IMR-90 (cell line): ENCODE data around the gene AFG3L2. TPM values are rescaled to one million over a fixed set of nuclear protein-coding genes. Genes with fewer than 3 reads are reported as not detected.

Experiments used
- ATAC-seq: fragments of 200-7000 bp; cut with Tn5 transposase; 2 replicates; pipeline ENCODE4 v1.9.1; 2020; ENCODE audit warnings: low read depth, mild to moderate bottlenecking, moderate library complexity
- BruUV-seq: library from RNA; stranded (reverse); fragments of 400-500 nt; replicated peaks from 2 replicates; lab custom pipeline; 2021; lab: Mats Ljungman, UMichigan
- CTCF ChIA-PET: fragments of 300-600 bp; formaldehyde crosslinking; extraction: SDS; loops from one replicate; lab custom pipeline; 2021; ENCODE audit warnings: antibody characterized with exemption; lab: Yijun Ruan, JAX
- POLR2A ChIA-PET: fragments of 300-600 bp; sonication (Branson Sonifier 250); formaldehyde crosslinking; loops from one replicate; lab custom pipeline; 2022; ENCODE audit warnings: antibody characterized with exemption; ENCODE audit not compliant: unreplicated experiment; lab: Charles Lee
- DNase-seq: peaks from one replicate; pipeline ENCODE4 v3.0.0; 2013
- H2AFZ ChIP-seq: replicated peaks from 2 replicates; pipeline ENCODE3; 2013; ENCODE audit warnings: low read length, mild to moderate bottlenecking; ENCODE audit not compliant: poor library complexity
- H2AK5ac ChIP-seq: 2 replicates; pipeline ENCODE4 v1.6.1; 2013; ENCODE audit warnings: low read depth, low read length, inconsistent platforms
- H2AK9ac ChIP-seq: replicated peaks from 2 replicates; pipeline ENCODE3; 2013; ENCODE audit warnings: mild to moderate bottlenecking, low read depth, low read length, moderate library complexity; ENCODE audit not compliant: poor library complexity
- H2BK120ac ChIP-seq: 2 replicates; pipeline ENCODE4 v1.6.1; 2013; ENCODE audit warnings: low read depth, low read length, inconsistent platforms
- H2BK15ac ChIP-seq: 3 replicates; pipeline ENCODE4 v1.6.1; 2013; ENCODE audit warnings: low read depth, low read length, inconsistent platforms
- H2BK20ac ChIP-seq: 2 replicates; pipeline ENCODE4 v1.6.1; 2013; ENCODE audit warnings: low read depth, mild to moderate bottlenecking, inconsistent platforms, low read length, moderate library complexity
- H2BK5ac ChIP-seq: 2 replicates; pipeline ENCODE4 v1.6.1; 2013; ENCODE audit warnings: mild to moderate bottlenecking, low read depth, low read length, inconsistent platforms; ENCODE audit not compliant: poor library complexity, severe bottlenecking
- H3K14ac ChIP-seq: replicated peaks from 2 replicates; pipeline ENCODE4 v1.6.1; 2013; ENCODE audit warnings: low read depth, low read length, inconsistent platforms
- H3K18ac ChIP-seq: 2 replicates; pipeline ENCODE4 v1.6.1; 2013; ENCODE audit warnings: low read depth, low read length, control low read depth
- H3K23ac ChIP-seq: 2 replicates; pipeline ENCODE4 v1.6.1; 2013; ENCODE audit warnings: low read depth, low read length, inconsistent platforms
- H3K27ac ChIP-seq: 2 replicates; pipeline ENCODE4 v1.5.1; 2013; ENCODE audit warnings: mild to moderate bottlenecking, control low read depth, low read length; ENCODE audit not compliant: insufficient read depth
- H3K27me3 ChIP-seq: 2 replicates; pipeline ENCODE4 v1.6.1; 2013; ENCODE audit warnings: low read length; ENCODE audit not compliant: control insufficient read depth, insufficient read depth
- H3K36me3 ChIP-seq: 2 replicates; pipeline ENCODE4 v1.6.1; 2013; ENCODE audit warnings: low read length, mixed read lengths; ENCODE audit not compliant: control insufficient read depth, insufficient read depth
- H3K4ac ChIP-seq: 2 replicates; pipeline ENCODE4 v1.6.1; 2013; ENCODE audit warnings: low read depth, low read length, inconsistent platforms
- H3K4me1 ChIP-seq: 2 replicates; pipeline ENCODE4 v1.6.1; 2013; ENCODE audit warnings: low read length, mixed read lengths; ENCODE audit not compliant: control insufficient read depth, insufficient read depth
- H3K4me2 ChIP-seq: 2 replicates; pipeline ENCODE4 v1.6.1; 2013; ENCODE audit warnings: low read depth, mild to moderate bottlenecking, control low read depth, low read length, moderate library complexity
- H3K4me3 ChIP-seq: 2 replicates; pipeline ENCODE4 v1.5.1; 2013; ENCODE audit warnings: low read depth, mild to moderate bottlenecking, control low read depth, low read length, moderate library complexity; ENCODE audit not compliant: insufficient read depth
- H3K56ac ChIP-seq: 2 replicates; pipeline ENCODE4 v1.6.1; 2013; ENCODE audit warnings: low read length, inconsistent platforms; ENCODE audit not compliant: insufficient read depth; ENCODE audit errors: extremely low read depth
- H3K79me1 ChIP-seq, 2 experiments: 2 replicates each; pipeline ENCODE4 v1.6.1; 2013; ENCODE audit warnings: low read length in 2 of 2, inconsistent platforms in 1 of 2, low read depth in 1 of 2
- H3K9ac ChIP-seq: 2 replicates; pipeline ENCODE4 v1.6.1; 2013; ENCODE audit warnings: low read depth, low read length, control low read depth
- H3K9me1 ChIP-seq: 2 replicates; pipeline ENCODE4 v1.6.1; 2013; ENCODE audit warnings: low read length, inconsistent platforms; ENCODE audit not compliant: insufficient read depth
- H3K9me3 ChIP-seq: 2 replicates; pipeline ENCODE4 v1.6.1; 2013; ENCODE audit warnings: low read length; ENCODE audit not compliant: control insufficient read depth, insufficient read depth
- H4K20me1 ChIP-seq: 2 replicates; pipeline ENCODE4 v1.6.1; 2013; ENCODE audit warnings: low read length, inconsistent platforms; ENCODE audit not compliant: insufficient read depth
- H4K5ac ChIP-seq: 2 replicates; pipeline ENCODE4 v1.6.1; 2013; ENCODE audit warnings: mild to moderate bottlenecking, low read depth, low read length, control low read depth
- H4K8ac ChIP-seq, 2 experiments: 2 replicates each; pipeline ENCODE4 v1.6.1; 2013; ENCODE audit warnings: low read depth in 2 of 2, low read length in 2 of 2, control low read depth in 1 of 2, inconsistent platforms in 1 of 2
- H4K91ac ChIP-seq: 2 replicates; pipeline ENCODE4 v1.6.1; 2013; ENCODE audit warnings: low read depth, low read length, inconsistent platforms; ENCODE audit not compliant: insufficient read depth
- BHLHE40 ChIP-seq: fragments of 150-350 bp; IDR thresholded peaks from 2 replicates; pipeline ENCODE4 v1.6.1; 2016; ENCODE audit warnings: mild to moderate bottlenecking, low read depth, low read length
- CEBPB ChIP-seq: IDR thresholded peaks from 2 replicates; pipeline ENCODE4 v1.6.1; 2012; ENCODE audit warnings: low read depth, low read length, improper control_type of control experiment
- CHD1 ChIP-seq: IDR thresholded peaks from 2 replicates; pipeline ENCODE4 v1.6.1; 2012; ENCODE audit warnings: low read depth, low read length, improper control_type of control experiment
- MAFK ChIP-seq: IDR thresholded peaks from 2 replicates; pipeline ENCODE4 v1.6.1; 2012; ENCODE audit warnings: low read depth, low read length, improper control_type of control experiment
- MAZ ChIP-seq: IDR thresholded peaks from 2 replicates; pipeline ENCODE4 v1.6.1; 2012; ENCODE audit warnings: low read depth, mild to moderate bottlenecking, low read length, improper control_type of control experiment, moderate library complexity, borderline replicate concordance
- MXI1 ChIP-seq: IDR thresholded peaks from 2 replicates; pipeline ENCODE4 v1.6.1; 2012; ENCODE audit warnings: low read depth, mild to moderate bottlenecking, low read length, moderate library complexity, borderline replicate concordance
- NFE2L2 ChIP-seq: fragments of 150-350 bp; IDR thresholded peaks from 2 replicates; pipeline ENCODE4 v1.6.1; 2016; ENCODE audit warnings: low read depth, mild to moderate bottlenecking, low read length
- RFX5 ChIP-seq: IDR thresholded peaks from 2 replicates; pipeline ENCODE4 v1.8.0; 2012; ENCODE audit warnings: low read depth, mild to moderate bottlenecking, low read length, moderate library complexity
- WGBS, 2 experiments: methylation state at CpG; one replicate each; pipeline versions ENCODE4 v1.1.5 to v1.1.7; 2013; ENCODE audit warnings: missing lambda C conversion rate in 2 of 2; ENCODE audit not compliant: insufficient read length in 1 of 2; ENCODE audit errors: extremely low coverage in 2 of 2; 5-methylcytosine and 5-hydroxymethylcytosine counted together
- dilution Hi-C: fragments of 300-500 bp; cut with HindIII; formaldehyde crosslinking; loops from one replicate; pipeline ENCODE4 v1.14.3; 2018; ENCODE audit warnings: low sequenced_read_pairs; ENCODE audit not compliant: unreplicated experiment
- in situ Hi-C: fragments of 300-500 bp; cut with MboI; formaldehyde crosslinking; loops from 3 replicates; pipeline ENCODE4 v1.14.3; 2019; ENCODE audit warnings: low sequenced_read_pairs, inconsistent platforms, mixed read lengths
- intact Hi-C: fragments of 100-400 bp; cut with micrococcal nuclease; formaldehyde crosslinking; loops from 2 replicates; pipeline ENCODE4 v1.10.0; 2022
- polyA plus RNA-seq, 3 experiments: library from polyadenylated mRNA; depleted of rRNA; stranded (reverse); fragments of >200 nt; gene quantifications; 2 replicates each; pipeline ENCODE4 v1.2.3, GENCODE V29; 2012; ENCODE audit warnings: low replicate concordance in 1 of 3
- total RNA-seq: library from RNA; depleted of rRNA; stranded (reverse); fragments of >200 nt; gene quantifications from 2 replicates; pipeline ENCODE4 v1.2.3, GENCODE V29; 2012
- TF ChIP-seq, protein P1 (sequence below): fragments of 150-350 bp; IDR thresholded peaks from 2 replicates; pipeline ENCODE4 v1.6.1; 2016; ENCODE audit warnings: low read depth, mild to moderate bottlenecking, low read length, moderate library complexity, borderline replicate concordance
- TF ChIP-seq, protein P2 (sequence below): fragments of 150-350 bp; IDR thresholded peaks from 2 replicates; pipeline ENCODE4 v1.6.1; 2017; ENCODE audit warnings: mild to moderate bottlenecking, antibody characterized with exemption, low read length, low read depth

The AFG3L2 gene
- total and polyA plus RNA-seq, 2 of the 4 experiments (the other 2 are of a cell fraction) = 26.9 to 37.6 TPM

DNA sequence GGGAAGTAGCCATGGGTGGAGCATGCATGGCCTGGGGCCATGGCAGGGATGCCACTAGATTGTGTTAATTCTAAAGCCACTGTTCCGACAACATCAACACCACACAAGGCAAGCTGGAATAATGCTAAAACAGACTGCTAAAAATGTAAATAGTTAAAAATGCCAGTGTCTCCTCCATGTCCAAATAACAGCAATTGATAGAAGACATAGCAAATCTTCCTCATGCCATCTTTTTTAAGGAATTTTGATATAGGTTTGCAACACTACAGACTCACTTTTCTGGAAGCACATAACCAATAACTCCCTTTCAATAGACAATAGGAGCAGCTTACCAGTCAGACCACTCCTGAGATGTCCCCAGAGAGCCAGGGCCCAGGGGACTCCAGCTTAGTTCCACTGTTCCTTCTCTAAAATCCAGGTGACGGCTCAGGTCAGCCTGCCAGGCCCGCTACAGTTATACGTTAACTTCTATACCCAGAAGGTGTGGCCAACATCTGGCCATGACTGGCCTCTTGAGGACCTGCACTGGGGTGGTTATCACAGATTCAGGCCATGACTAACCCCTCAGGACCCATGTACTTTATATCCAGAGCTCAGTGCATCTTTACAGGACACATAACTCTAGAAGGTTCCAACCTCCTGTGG, 48.7 kb downstream of the AFG3L2 start:
- H2BK20ac ChIP-seq = no peak overlapping the region
- no TSS peak for BruUV-seq

More for the DNA sequence above, 48.7 kb downstream of the AFG3L2 start:
- peaks cover 66% of the 10 kb centered on the region for H4K20me1 ChIP-seq
- no peak overlapping the region for H3K4ac ChIP-seq
- H3K27ac ChIP-seq = no peak overlapping the region
- POLR2A ChIA-PET = no interaction called here
- no peak overlapping the region for H3K56ac ChIP-seq
- no peak overlapping the region for H3K18ac ChIP-seq
- no peak overlapping the region for H3K4me3 ChIP-seq
- H2AK9ac ChIP-seq = no peak overlapping the region
- no peak overlapping the region for H3K23ac ChIP-seq
- no peak overlapping the region for H3K9ac ChIP-seq
- no peak overlapping the region for H2BK5ac ChIP-seq
- peaks cover 48% of the 10 kb centered on the region for H3K36me3 ChIP-seq
- WGBS, 2 experiments = 100% methylated on average over 1 of the region's 4 CpGs; no CpG with 5 or more reads in 1 of the 2 experiments
- peaks cover 26% of the 10 kb centered on the region for H3K9me1 ChIP-seq
- no peak overlapping the region for H4K5ac ChIP-seq
- peaks cover 23 to 45% of the 10 kb centered on the region in 2 experiments for H3K79me1 ChIP-seq
- no peaks in the 10 kb centered on the region for H3K27me3 ChIP-seq
- DNase-seq (no peak), ATAC-seq (no peak)
- no peaks in the 10 kb centered on the region for H3K4me1 ChIP-seq
- H2AK5ac ChIP-seq = no peak overlapping the region
- no peak overlapping the region for H2BK15ac ChIP-seq
- no peak overlapping the region for H2BK120ac ChIP-seq
- no peak overlapping the region for H4K8ac ChIP-seq
- H3K9me3 ChIP-seq = no peaks in the 10 kb centered on the region
- dilution Hi-C loops = no loop called here
- H2AFZ ChIP-seq = peak overlapping the region; percentile 33
- no peak overlapping the region for H4K91ac ChIP-seq
- no peak overlapping the region for H3K14ac ChIP-seq
- CTCF ChIA-PET = interaction anchor here (0.6 to 1.4 kb wide), 5 partner anchors 9 to 714 kb away, joined by 3 to 5 read pairs (median 5); no protein-coding TSS in a partner anchor
- intact Hi-C loops = loop anchor here (1.0 to 2.0 kb wide), 2 partner anchors 27 to 48 kb away; partner anchors contain the start of gene AFG3L2
- in situ Hi-C loops = no loop called here
- no peak for TF ChIP-seq MXI1
- no peak for TF ChIP-seq MAFK
- TF ChIP-seq, protein P1, sequence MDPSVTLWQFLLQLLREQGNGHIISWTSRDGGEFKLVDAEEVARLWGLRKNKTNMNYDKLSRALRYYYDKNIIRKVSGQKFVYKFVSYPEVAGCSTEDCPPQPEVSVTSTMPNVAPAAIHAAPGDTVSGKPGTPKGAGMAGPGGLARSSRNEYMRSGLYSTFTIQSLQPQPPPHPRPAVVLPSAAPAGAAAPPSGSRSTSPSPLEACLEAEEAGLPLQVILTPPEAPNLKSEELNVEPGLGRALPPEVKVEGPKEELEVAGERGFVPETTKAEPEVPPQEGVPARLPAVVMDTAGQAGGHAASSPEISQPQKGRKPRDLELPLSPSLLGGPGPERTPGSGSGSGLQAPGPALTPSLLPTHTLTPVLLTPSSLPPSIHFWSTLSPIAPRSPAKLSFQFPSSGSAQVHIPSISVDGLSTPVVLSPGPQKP = no peak
- TF ChIP-seq NFE2L2 = no peak
- TF ChIP-seq MAZ = no peak
- no peak for TF ChIP-seq CEBPB
- TF ChIP-seq, protein P2, sequence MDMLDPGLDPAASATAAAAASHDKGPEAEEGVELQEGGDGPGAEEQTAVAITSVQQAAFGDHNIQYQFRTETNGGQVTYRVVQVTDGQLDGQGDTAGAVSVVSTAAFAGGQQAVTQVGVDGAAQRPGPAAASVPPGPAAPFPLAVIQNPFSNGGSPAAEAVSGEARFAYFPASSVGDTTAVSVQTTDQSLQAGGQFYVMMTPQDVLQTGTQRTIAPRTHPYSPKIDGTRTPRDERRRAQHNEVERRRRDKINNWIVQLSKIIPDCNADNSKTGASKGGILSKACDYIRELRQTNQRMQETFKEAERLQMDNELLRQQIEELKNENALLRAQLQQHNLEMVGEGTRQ = no peak
- no peak for TF ChIP-seq CHD1
- TF ChIP-seq BHLHE40 = no peak
- no peak for TF ChIP-seq RFX5
- H3K4me2 ChIP-seq = no peak overlapping the region
